ENCODE results near the gene CHPF2. TPM values are rescaled to one million over a fixed set of nuclear protein-coding genes. Genes with fewer than 3 reads are reported as not detected.

CHPF2 gene
- total and polyA plus RNA-seq, 10 donors, result 16.3 to 55.4 (median 43.7) TPM

DNA sequence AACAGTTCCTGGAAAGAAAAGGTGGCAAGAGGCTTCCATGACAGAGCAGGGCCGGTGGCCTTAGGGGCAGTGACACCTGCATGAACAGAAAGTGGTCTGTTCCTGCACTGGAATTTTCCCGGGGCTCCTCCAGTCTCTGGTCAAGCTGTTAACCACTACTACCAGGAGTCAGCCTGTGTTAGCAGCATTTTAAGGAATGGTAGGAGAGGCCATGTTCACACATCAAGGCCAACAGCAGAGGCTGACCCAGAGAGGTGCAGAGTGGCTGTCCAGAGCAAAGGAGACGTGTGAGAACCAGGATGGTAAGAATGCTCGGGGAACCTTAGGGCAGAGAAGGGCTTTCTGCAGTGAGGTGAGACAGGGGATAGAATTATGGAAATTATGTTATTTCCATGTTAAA, 30.5 kb upstream of the CHPF2 start:
- 81 to 93% (median 87%) methylated on average over 4 of the region's 4 CpGs for WGBS, 5 donors
- TF ChIP-seq POLR2A (IDR thresholded peaks at IDR 0.05) (no peak), POLR2AphosphoS5 (IDR thresholded peaks at IDR 0.05) (no peak)
- TF ChIP-seq, protein P1, sequence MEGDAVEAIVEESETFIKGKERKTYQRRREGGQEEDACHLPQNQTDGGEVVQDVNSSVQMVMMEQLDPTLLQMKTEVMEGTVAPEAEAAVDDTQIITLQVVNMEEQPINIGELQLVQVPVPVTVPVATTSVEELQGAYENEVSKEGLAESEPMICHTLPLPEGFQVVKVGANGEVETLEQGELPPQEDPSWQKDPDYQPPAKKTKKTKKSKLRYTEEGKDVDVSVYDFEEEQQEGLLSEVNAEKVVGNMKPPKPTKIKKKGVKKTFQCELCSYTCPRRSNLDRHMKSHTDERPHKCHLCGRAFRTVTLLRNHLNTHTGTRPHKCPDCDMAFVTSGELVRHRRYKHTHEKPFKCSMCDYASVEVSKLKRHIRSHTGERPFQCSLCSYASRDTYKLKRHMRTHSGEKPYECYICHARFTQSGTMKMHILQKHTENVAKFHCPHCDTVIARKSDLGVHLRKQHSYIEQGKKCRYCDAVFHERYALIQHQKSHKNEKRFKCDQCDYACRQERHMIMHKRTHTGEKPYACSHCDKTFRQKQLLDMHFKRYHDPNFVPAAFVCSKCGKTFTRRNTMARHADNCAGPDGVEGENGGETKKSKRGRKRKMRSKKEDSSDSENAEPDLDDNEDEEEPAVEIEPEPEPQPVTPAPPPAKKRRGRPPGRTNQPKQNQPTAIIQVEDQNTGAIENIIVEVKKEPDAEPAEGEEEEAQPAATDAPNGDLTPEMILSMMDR (IDR thresholded peaks at IDR 0.05 in 8 of 11, conservative IDR thresholded peaks at IDR 0.05 in 3 of 11), result no peak
- H3K27ac ChIP-seq, result no peak overlapping the region

DNA sequence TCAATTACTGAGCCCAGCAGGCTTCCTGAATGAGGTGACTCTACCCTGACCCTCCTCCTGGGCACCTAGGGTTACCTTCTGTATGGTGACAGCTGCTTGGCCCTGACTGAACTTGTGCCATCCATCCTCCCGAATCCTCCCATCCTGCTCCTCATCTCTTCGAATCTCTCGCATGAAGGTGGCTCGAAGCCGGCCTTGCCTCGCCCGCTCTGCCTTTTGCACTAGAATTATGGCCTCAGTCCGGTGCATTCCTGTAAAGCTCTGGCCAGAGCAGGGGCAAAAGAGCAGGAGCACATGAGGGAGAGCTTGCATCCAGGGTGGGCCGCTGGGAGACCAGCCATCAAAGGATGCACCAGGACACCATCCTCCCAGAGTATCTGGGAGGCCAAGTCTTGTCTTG, 29.4 kb upstream of the CHPF2 start:
- intact Hi-C loops (cut with DNase I; ENCODE audit: low total_unique reads), result no loop called here
- H3K4me3 ChIP-seq, result no peak overlapping the region
- DNase-seq, result no peak
- H3K27me3 ChIP-seq (replicated peaks in 1 of 7), result peaks cover 0 to 55% (median 12%) of the 10 kb centered on the region in 7 donors
- no peaks in the 10 kb centered on the region for H3K9me3 ChIP-seq
- TF ChIP-seq POLR2A (IDR thresholded peaks at IDR 0.05) (no peak), POLR2AphosphoS5 (IDR thresholded peaks at IDR 0.05) (no peak)
- no peaks in the 10 kb centered on the region for H3K36me3 ChIP-seq
- no peak overlapping the region for H3K27ac ChIP-seq
- H3K4me1 ChIP-seq, result peaks cover 0 to 16% (median 0%) of the 10 kb centered on the region in 6 donors
- WGBS, 5 donors, result 88 to 99% (median 93%) methylated on average over 9 of the region's 9 CpGs

More for the DNA sequence above, 30.5 kb upstream of the CHPF2 start:
- intact Hi-C loops (cut with DNase I; ENCODE audit: low total_unique reads), result no loop called here
- H3K4me1 ChIP-seq, result peaks cover 0 to 5% (median 0%) of the 10 kb centered on the region in 6 donors
- no peak for DNase-seq
- H3K4me3 ChIP-seq, result no peak overlapping the region
- no peaks in the 10 kb centered on the region for H3K36me3 ChIP-seq
- peaks cover 0 to 45% (median 12%) of the 10 kb centered on the region in 7 donors for H3K27me3 ChIP-seq (replicated peaks in 1 of 7)
- no peaks in the 10 kb centered on the region for H3K9me3 ChIP-seq

DNA sequence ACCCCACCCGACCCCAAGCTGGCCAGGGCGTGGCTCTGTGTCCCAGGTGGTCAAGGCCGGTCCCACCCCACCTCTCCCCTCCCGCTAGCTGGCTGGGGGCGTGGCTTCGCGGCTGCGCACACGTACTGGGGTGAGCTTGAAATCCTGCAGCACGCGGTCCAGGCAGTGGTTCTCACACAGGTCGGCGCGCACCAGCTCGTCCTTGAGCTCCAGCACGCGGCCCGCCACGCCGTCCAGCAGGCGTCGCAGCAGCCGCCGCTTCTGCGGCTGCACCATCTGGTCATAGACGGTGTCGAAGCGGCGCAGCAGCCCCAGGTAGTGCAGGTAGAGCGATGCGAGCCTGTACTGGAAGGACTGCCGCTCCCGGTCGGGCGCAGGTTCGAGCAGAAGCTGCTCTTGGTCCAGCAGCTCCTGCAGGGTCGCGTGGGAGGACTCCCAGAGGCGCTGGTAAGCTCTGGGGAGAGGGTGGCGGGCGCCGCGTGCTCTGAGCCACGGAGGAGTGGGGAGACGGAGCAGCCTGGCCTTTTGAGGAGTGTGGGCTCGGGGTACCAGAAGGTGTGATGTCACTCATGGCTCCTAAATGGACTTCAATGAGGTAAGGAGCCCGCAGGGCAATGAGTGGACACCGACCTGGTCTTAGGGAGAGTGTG, 27.8 kb upstream of the CHPF2 start:
- Histone ChIP-seq H3K36me3 (no peaks in the 10 kb centered on the region), H3K27me3 (replicated peaks in 1 of 7) (peaks cover 0 to 53% (median 12%) of the 10 kb centered on the region in 7 donors), H3K9me3 (no peaks in the 10 kb centered on the region), H3K4me3 (no peak overlapping the region), H3K4me1 (peaks cover 0 to 16% (median 0%) of the 10 kb centered on the region in 6 donors), H3K27ac (no peak overlapping the region)
- TF ChIP-seq, protein P1 (IDR thresholded peaks at IDR 0.05 in 8 of 11, conservative IDR thresholded peaks at IDR 0.05 in 3 of 11), result no peak
- TF ChIP-seq POLR2AphosphoS5 (IDR thresholded peaks at IDR 0.05), result peak in 1 of 3 donors; percentile 45
- DNase-seq, result no peak
- WGBS, 5 donors, result 70 to 85% (median 77%) methylated on average over 42 to 48 of the region's 48 CpGs
- intact Hi-C loops (cut with DNase I; ENCODE audit: low total_unique reads), result no loop called here

DNA sequence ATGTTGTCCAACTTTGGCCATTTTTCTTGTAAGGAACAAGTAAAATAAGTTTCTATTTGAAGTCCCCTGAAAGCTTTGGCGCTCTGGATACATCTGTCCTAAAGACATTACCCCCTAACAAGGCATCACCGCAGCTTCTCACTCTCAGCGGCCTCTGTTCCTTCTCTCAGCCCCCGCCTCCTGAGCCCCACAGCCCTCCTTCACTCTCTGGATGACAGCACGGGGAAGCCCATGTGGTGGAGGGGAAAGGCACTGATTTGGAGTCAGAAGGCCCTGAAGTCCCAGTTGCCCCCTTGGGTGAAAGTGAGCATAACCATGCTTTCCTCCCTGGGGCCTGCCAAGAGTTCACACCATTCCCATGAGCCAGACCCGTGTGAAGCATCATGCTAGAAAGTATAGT, 26.6 kb upstream of the CHPF2 start:
- Histone ChIP-seq H3K36me3 (no peaks in the 10 kb centered on the region), H3K27me3 (replicated peaks in 1 of 7) (peaks cover 0 to 52% (median 12%) of the 10 kb centered on the region in 7 donors), H3K27ac (peak overlapping the region in 1 of 8 donors; percentile 46), H3K9me3 (no peaks in the 10 kb centered on the region), H3K4me3 (no peak overlapping the region), H3K4me1 (peaks cover 0 to 16% (median 0%) of the 10 kb centered on the region in 6 donors)
- TF ChIP-seq, protein P1 (IDR thresholded peaks at IDR 0.05 in 8 of 11, conservative IDR thresholded peaks at IDR 0.05 in 3 of 11), result no peak
- no peak for TF ChIP-seq POLR2A (IDR thresholded peaks at IDR 0.05)
- no peak for TF ChIP-seq POLR2AphosphoS5 (IDR thresholded peaks at IDR 0.05)
- intact Hi-C loops (cut with DNase I; ENCODE audit: low total_unique reads), result no loop called here
- DNase-seq, result no peak
- WGBS, 5 donors, result 59 to 80% (median 62%) methylated on average over 6 of the region's 6 CpGs

Measured in spleen (tissue), 11 donors.